GM21360 (cell line): ENCODE measurements around the gene FNTB.

Source experiments
- ATAC-seq: cut with Tn5 transposase; IDR thresholded peaks from one replicate; pipeline ENCODE4 v1.9.1; 2021; ENCODE audit warnings: mild to moderate bottlenecking, moderate library complexity; ENCODE audit not compliant: unreplicated experiment

Gene FNTB

DNA sequence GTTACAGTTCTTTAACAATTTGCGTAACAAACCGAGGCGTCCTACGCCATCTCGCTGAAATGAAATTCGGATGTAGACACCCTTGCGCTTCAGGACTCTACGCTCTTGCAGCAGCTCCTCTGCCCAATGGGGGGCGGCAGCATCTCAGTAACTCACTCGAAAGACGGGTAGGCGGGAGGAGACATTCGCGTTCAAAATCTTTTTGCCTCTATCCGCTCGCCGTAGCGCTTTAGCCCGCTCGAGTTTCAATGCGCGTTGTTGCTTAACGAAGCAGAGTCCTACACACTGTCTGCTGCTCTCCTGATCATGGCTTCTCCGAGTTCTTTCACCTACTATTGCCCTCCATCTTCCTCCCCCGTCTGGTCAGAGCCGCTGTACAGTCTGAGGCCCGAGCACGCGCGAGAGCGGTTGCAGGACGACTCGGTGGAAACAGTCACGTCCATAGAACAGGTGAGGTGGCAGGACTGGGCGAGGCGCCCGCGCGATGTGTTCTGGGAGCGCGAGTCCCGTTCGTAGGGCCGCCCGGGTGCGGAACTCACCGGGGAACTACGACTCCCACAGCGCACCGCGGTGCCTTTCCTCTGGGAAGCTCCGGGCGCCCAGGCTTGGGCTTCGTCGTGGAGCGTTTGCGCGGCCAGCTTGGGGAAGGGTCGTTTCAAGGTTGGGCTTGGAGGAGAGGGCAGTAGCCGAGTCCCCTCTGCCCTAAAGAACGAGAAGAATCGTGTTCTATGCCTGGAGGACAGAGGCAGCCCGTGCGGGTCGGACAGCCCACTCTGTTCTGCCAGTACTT is at the start of gene FNTB:
FNTB (plus strand) TSS at position 248 of the 790 bp plus-strand sequence; CDS start at position 307, 59 bp downstream.
- peak; percentile 87 for ATAC-seq

- ATAC-seq: no peak
Observed at GRCh38 chr14:64937171-64937820, 49.4 kb upstream of the FNTB start.

GRCh38 chr14:64937821-64938193 is 48.9 kb upstream of the FNTB start:
- ATAC-seq: no peak

- ATAC-seq: no peak
Observed at GRCh38 chr14:64938972-64939816, 47.5 kb upstream of the FNTB start.

GRCh38 chr14:64939817-64940190 is 46.9 kb upstream of the FNTB start:
- ATAC-seq: no peak

GRCh38 chr14:64940336-64940910 is 46.3 kb upstream of the FNTB start:
- ATAC-seq: no peak

DNA sequence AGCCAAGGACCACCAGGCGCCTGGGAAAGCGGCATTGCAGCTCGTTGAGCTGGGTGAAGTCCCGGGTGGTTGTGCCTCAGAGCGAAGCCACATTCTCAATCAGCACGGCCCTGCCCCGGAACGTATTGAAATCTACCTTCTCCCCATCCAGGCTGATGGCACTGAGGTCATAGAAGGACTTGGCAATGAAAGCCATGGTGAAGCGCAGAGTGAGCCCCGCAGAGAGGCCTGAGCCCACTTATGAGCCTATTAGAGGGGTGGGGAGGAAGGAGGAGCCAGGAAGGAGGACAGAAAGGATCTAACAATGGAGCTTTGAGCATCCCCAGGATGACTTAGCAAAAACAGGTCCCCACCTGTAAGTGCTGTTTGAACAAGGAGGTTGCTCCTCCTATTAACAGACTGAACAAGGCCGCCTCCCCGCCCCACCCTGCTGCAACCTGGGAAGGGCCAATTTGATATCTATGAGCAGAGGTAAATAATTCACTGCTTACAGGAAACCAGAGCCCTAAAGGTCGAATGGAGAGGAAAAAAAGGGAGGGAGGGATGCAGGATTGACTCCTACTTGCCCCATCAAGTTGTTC is 44.1 kb upstream of the FNTB start, which contains the start of gene GPX2:
GPX2 (minus strand) TSS at position 215 of the 581 bp plus-strand sequence; CDS start at position 196, 19 bp downstream.
- ATAC-seq: no peak

DNA sequence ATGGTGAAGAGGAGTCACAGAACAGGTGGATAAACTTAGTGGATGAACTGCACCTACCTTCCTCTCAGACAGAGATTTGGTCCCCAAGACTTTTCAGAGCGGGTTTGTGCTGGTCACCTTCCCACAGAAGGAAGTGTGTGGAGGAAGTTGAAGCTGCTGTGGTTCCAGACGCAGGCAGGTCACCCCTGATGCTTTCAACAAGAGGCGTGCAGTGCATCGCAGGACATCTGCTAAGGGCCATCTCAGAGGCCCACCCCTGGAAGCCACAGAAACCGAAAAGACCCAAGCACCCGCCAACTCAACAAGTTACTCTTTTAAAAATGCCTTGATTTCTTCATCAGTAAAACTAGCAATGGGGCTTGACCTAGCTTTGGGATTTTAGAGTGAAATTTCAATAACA is 43.1 kb upstream of the FNTB start:
- no peak for ATAC-seq

DNA sequence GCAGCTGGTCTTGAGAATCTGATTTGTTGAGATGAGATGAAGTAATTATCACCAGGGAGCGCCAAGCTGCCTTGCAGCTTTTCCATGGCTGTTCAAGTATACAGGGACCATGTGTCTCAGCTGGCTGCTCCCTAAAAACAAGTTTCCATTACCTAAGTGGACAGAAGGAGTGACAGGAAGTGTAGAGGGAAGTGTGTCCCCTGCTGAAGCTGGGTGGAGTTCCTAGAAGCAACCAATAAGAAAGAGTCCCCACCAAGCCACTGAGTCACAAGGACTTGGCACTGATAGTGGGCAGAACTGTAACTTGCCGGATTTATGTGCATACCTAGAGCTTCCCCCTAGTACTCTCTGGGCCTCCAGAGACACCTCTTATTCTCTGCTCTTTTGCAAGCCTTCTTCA is 42.7 kb upstream of the FNTB start:
- ATAC-seq: no peak

DNA sequence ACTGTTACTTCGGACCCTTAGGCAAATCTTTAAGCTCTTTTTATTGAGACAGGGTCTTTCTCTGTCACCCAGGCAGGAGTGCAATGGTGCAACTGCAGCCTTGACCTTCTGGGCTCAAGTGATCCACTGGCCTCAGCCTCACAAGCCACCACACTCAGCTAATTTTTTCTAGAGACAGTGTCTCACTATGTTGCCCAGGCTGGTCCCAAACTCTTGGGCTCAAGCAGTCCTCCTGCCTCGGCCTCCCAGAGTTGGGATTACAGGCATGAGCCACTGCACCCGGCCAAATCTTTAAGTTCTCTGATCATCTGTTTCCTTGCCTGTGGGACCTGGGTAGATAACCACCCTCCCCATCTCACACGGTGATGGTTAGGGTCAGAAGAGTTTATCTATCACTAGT is 41.8 kb upstream of the FNTB start:
- ATAC-seq: no peak

DNA sequence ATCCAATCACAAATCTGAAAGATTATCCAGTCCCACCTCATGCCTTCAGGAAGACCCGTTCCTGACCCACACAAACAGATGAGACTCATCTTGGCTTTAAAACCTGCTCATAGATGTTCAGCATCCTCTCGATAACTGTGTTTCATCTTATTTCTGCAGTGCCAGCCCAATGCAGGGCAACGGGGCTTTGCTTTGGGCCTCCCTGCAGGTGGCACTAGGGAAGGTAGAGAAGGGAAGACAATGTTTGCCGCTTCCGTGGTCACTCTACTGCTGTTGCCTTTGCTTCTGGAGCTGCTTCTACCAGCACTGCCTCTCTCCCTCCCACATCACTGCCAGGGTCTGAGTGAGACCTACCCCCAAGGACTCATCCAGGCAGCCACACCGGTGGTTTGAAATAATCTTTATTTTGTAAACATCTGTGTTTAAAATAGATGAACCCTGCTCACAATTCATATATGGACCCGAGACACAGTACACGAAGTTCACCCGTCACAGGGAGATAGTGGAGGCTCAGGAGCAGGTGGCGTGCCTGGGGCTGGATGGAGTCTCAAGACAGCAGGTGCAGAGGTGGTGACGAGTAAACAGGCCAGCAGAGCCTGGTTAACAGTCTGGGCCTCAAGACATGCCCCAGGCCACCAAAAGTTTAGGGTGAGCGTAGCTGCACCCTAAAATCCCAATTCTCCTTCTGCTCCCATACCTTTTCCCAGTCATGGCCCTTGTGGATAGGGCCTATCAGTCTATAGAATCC is 41.1 kb upstream of the FNTB start:
- ATAC-seq: no peak

DNA sequence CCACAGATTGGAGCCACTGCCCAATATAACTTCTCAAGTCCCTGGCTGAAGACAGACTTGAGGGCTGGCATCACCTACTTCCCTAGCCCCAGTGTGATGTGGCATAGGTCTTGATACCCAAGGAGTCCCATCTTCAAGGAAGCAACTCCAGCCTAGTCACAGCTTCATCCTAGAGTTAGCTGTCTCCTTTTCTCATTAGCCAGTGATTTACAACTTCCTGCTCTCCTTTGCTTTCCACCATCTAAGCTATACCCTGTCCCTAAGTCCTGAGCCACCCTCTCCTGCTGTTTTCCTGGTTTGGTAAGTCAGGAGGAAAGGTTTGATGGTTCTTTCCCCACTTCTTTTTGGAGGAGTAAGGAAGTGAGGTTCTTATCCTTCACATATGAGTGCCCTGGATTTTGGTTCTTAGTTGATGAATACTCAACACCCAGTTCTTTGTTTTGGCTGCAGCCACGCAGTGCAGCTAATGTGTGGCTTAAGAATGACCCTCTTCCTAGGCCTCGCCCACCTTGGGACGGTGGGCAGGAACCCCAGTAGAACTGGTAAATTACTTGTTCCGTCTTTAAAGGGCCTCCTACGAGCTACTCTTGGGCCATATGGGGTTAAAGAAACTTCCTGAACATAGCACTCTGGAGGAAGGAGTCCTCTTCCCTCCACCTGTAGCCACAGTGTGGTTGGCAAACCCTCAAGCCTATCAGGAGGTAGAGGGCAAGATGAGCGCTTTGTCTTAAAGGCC is 40.2 kb upstream of the FNTB start:
- no peak for ATAC-seq

DNA sequence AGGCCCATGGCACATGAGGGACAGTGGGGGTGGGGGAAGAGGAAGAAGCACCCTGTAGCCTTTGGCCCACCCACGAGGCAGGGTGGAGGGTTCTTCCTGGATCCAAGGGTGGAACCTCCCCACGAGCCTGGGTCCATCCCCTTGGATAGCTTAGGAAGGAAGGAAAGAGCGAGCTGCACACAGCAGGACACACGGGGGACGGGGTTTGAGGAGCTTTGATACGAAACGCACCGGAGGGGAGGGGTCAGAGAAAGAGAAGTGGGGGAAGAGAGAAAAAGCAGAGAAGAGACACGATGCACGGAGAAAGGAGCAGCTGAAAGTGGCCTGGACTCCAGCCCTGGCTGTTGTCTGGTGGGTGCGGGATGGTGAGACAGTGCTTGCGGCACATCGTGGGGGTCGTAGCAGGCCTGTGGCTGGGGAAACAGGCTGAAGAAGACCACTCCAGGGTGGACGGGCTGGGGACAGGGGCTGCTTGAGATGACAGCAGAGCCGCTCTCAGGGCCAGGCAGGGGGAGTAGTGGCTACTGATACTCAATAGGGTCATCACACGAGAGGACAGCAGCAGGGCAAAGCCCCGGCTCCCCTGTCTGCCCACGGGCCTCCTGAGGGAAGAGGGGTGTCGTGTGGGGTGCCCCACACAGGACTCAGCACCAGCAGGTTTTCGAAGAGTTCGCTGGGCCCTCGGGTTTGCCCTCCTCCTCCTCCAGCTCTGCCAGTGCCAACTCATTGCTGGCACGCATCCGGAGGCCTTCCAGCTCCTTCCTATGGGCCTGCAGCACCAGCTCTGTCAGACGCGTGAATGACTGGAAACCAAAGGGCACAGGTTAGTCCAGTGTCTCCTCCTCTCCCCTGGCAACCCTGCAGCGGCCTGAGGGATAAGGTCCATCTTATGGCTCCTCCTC is 38.7 kb upstream of the FNTB start:
- ATAC-seq: no peak

DNA sequence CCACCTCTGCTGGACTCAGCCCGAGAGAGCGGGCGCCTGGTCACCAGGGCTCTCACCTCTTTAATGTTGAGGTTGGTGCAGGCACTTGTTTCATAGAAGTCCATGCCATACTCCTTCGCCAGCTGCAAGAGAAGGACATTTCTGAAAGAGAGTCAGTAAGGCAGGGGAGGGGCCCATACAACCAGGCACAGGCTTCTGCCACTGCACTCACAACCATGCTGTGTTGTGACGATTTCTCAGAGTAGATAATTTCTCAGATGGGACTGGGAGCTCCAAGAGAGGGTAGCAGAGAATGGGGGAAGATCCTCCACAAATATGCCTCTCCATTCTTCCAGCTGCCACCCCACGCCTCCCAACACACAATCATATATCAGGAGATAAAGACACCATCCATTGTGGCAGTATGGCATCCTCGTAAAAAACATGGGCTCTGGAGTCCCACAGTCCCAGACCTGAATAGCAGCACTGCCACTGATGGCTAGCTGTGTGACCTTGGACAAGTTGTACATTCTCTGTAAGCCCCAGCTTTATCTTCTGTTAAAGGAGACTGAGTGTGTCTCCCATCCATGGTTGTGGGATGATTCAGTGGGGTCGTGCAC is 38.0 kb upstream of the FNTB start:
- no peak for ATAC-seq

- no peak for ATAC-seq
Observed at GRCh38 chr14:64950889-64951288, 35.8 kb upstream of the FNTB start.

DNA sequence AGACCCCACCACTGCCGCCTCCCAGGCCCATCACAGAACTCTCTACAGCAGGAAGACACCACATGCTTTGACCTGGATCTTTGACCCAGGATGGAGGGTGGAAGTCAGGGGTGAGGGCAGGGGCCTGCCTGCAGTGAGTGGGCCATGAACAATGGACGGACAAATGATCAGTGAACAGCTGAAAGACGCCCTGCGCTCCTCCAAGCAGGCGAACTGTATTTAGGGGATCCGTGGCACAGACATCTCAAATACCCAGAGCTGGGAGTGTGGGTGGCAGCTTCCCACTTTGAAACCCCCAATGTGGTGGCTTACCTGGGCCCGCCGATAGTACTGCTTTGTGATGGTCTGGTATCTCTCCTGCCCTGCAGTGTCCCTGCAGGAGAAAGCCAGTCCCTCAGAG is 35.4 kb upstream of the FNTB start:
- no peak for ATAC-seq

DNA sequence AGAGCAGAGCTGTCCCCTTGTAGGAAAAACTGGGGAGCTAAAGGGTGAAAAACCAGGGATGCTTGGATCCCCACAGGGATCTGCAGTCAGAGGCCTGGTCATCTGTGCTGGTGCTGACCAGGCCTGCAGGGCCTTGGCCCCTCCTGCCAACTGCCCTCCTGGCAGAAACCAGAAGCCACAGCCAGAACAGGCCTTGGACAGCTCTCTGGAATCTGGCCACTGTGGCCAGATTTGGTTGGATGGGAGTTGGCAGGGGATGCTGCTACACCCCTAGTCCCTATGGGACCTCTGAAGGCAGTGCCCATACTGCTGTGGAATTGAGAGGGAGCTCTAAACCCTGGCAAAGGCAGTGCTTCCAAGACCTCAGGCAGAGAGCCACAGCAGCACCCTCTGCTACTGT is 35.0 kb upstream of the FNTB start:
- no peak for ATAC-seq
